ENCODE measurements around the gene GMDS. TPM values are rescaled to one million over a fixed set of nuclear protein-coding genes. Genes with fewer than 3 reads are reported as not detected.

The GMDS gene
- total and polyA plus RNA-seq, 2 donors (not counting 3 experiments of a cell fraction or from before 2014, with no cell fraction given) = 9.8 to 23.5 TPM

DNA sequence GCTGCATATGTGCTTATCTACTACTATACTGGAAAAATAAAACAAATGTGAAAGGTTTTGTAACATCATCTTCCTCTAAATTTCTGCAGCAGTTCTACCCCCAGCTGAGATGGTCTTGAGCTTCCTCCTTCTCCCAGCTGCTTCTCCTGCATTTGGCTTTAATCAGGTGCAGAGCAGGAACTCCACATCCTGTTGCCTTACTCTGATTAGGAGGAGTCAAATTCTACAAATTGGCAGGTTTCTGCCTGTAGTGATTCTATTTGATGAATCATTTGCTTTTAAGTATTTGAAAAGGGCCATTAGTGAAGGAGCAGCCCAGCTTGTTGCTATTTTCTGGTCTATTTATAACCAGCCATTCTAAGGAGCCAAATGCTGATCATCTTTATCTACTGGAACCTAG lies 224.5 kb downstream of the GMDS start:
- Histone ChIP-seq H3K9ac (replicated peaks; ENCODE audit: extremely low read depth, insufficient read depth, low read length) (no peak overlapping the region), H3K27me3 (ENCODE audit: control insufficient read depth in 2 of 2, insufficient read depth in 2 of 2, low read length in 2 of 2) (no peaks in the 10 kb centered on the region), H3K4me2 (ENCODE audit: insufficient read depth, low read length) (no peak overlapping the region), H3K79me2 (ENCODE audit: control insufficient read depth, insufficient read depth, low read length) (no peaks in the 10 kb centered on the region), H3K4me3 (replicated peaks in 1 of 3; ENCODE audit: insufficient read depth in 1 of 3, low read depth in 1 of 3, low read length in 3 of 3) (no peak overlapping the region), H2AFZ (ENCODE audit: low read depth, low read length) (no peak overlapping the region), H3K9me3 (replicated peaks; ENCODE audit: control insufficient read depth, insufficient read depth, low read length) (no peaks in the 10 kb centered on the region), H3K4me1 (ENCODE audit: control insufficient read depth, extremely low read depth, insufficient read depth, low read length) (no peaks in the 10 kb centered on the region), H3K27ac (ENCODE audit: insufficient read depth, low read depth, low read length) (no peak overlapping the region), H4K20me1 (replicated peaks; ENCODE audit: control insufficient read depth, extremely low read depth, insufficient read depth, low read length) (no peaks in the 10 kb centered on the region), H3K36me3 (ENCODE audit: control insufficient read depth in 2 of 2, extremely low read depth in 1 of 2, insufficient read depth in 2 of 2, low read length in 2 of 2) (no peaks in the 10 kb centered on the region), H3K9me1 (replicated peaks; ENCODE audit: control insufficient read depth, extremely low read depth, insufficient read depth, low read length) (no peaks in the 10 kb centered on the region)
- TF ChIP-seq FOS (IDR thresholded peaks at IDR 0.05; ENCODE audit: borderline replicate concordance, insufficient read depth, low read length) (peak; percentile 9), POLR2AphosphoS5 (IDR thresholded peaks at IDR 0.05; ENCODE audit: insufficient read depth, low read depth, low read length) (no peak), MYC (IDR thresholded peaks at IDR 0.05; ENCODE audit: low read depth, low read length) (no peak), EZH2 (IDR thresholded peaks at IDR 0.05; ENCODE audit: borderline replicate concordance, low read depth, low read length, severe bottlenecking) (no peak), POLR2A (IDR thresholded peaks at IDR 0.05; ENCODE audit: low read depth, low read length) (no peak)
- TF ChIP-seq, protein P1, sequence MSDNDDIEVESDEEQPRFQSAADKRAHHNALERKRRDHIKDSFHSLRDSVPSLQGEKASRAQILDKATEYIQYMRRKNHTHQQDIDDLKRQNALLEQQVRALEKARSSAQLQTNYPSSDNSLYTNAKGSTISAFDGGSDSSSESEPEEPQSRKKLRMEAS (IDR thresholded peaks at IDR 0.05; ENCODE audit: insufficient read depth, insufficient read length) = no peak
- peak; percentile 66 for DNase-seq (ENCODE audit: low read depth, low spot score)
- BruUV-seq (replicated peaks) = no TSS peak
- FAIRE-seq = no peak
- dilution Hi-C loops (cut with MboI; ENCODE audit: extremely low pct_ligation_motif_present, low sequenced_read_pairs) = no loop called here
- CTCF ChIA-PET = interaction anchor here (0.8 kb wide), 2 partner anchors 84 to 102 kb away, joined by 3 to 4 read pairs; no protein-coding TSS in a partner anchor
- POLR2A ChIA-PET = no interaction called here
- intact Hi-C loops (cut with micrococcal nuclease) = loop anchor here (5.0 to 10.0 kb wide), 2 partner anchors 199 to 334 kb away; no protein-coding TSS in a partner anchor

DNA sequence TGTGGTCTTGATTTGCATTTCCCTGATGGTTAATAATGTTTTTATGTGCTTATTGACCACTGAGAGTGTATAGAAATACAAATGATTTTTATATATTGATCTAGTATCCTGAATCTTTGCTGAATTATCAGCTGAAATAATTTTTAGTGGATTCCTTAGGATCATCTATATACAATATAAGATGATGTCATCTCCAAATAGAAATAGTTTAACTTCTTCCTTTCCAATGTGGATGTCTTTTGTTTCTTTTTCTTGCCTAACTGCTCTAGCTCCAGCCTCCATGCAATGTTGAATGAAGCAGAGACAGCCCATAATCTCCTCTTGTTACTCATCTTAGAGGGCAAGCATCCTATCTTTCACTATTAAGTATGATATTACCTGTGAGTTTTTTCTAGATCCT lies 226.4 kb downstream of the GMDS start:
- Histone ChIP-seq H3K36me3 (ENCODE audit: control insufficient read depth in 2 of 2, extremely low read depth in 1 of 2, insufficient read depth in 2 of 2, low read length in 2 of 2) (no peaks in the 10 kb centered on the region), H3K27ac (ENCODE audit: insufficient read depth, low read depth, low read length) (no peak overlapping the region), H3K9me1 (replicated peaks; ENCODE audit: control insufficient read depth, extremely low read depth, insufficient read depth, low read length) (no peaks in the 10 kb centered on the region), H4K20me1 (replicated peaks; ENCODE audit: control insufficient read depth, extremely low read depth, insufficient read depth, low read length) (no peaks in the 10 kb centered on the region), H3K79me2 (ENCODE audit: control insufficient read depth, insufficient read depth, low read length) (no peaks in the 10 kb centered on the region), H3K9ac (replicated peaks; ENCODE audit: extremely low read depth, insufficient read depth, low read length) (no peak overlapping the region), H2AFZ (ENCODE audit: low read depth, low read length) (no peak overlapping the region), H3K4me1 (ENCODE audit: control insufficient read depth, extremely low read depth, insufficient read depth, low read length) (no peaks in the 10 kb centered on the region), H3K4me3 (replicated peaks in 1 of 3; ENCODE audit: insufficient read depth in 1 of 3, low read depth in 1 of 3, low read length in 3 of 3) (no peak overlapping the region), H3K4me2 (ENCODE audit: insufficient read depth, low read length) (no peak overlapping the region), H3K27me3 (ENCODE audit: control insufficient read depth in 2 of 2, insufficient read depth in 2 of 2, low read length in 2 of 2) (no peaks in the 10 kb centered on the region), H3K9me3 (replicated peaks; ENCODE audit: control insufficient read depth, insufficient read depth, low read length) (no peaks in the 10 kb centered on the region)
- no TSS peak for BruUV-seq (replicated peaks)
- FAIRE-seq = no peak
- DNase-seq (ENCODE audit: low read depth, low spot score) = no peak
- intact Hi-C loops (cut with micrococcal nuclease) (loop anchor here (10.0 kb wide), 1 partner anchor 294 kb away; no protein-coding TSS in a partner anchor), dilution Hi-C loops (cut with MboI; ENCODE audit: extremely low pct_ligation_motif_present, low sequenced_read_pairs) (no loop called here)
- TF ChIP-seq JUN (IDR thresholded peaks at IDR 0.05; ENCODE audit: borderline replicate concordance, insufficient read depth, insufficient read length, low read depth) (no peak), MYC (IDR thresholded peaks at IDR 0.05; ENCODE audit: low read depth, low read length) (no peak), FOS (IDR thresholded peaks at IDR 0.05; ENCODE audit: borderline replicate concordance, insufficient read depth, low read length) (no peak), GATA2 (IDR thresholded peaks at IDR 0.05; ENCODE audit: insufficient read depth, insufficient read length, low read depth, low read length) (no peak), POLR2A (IDR thresholded peaks at IDR 0.05; ENCODE audit: low read depth, low read length) (no peak), EZH2 (IDR thresholded peaks at IDR 0.05; ENCODE audit: borderline replicate concordance, low read depth, low read length, severe bottlenecking) (no peak), POLR2AphosphoS5 (IDR thresholded peaks at IDR 0.05; ENCODE audit: insufficient read depth, low read depth, low read length) (no peak)
- TF ChIP-seq, protein P1 (IDR thresholded peaks at IDR 0.05; ENCODE audit: insufficient read depth, insufficient read length) = no peak
- TF ChIP-seq, protein P2, sequence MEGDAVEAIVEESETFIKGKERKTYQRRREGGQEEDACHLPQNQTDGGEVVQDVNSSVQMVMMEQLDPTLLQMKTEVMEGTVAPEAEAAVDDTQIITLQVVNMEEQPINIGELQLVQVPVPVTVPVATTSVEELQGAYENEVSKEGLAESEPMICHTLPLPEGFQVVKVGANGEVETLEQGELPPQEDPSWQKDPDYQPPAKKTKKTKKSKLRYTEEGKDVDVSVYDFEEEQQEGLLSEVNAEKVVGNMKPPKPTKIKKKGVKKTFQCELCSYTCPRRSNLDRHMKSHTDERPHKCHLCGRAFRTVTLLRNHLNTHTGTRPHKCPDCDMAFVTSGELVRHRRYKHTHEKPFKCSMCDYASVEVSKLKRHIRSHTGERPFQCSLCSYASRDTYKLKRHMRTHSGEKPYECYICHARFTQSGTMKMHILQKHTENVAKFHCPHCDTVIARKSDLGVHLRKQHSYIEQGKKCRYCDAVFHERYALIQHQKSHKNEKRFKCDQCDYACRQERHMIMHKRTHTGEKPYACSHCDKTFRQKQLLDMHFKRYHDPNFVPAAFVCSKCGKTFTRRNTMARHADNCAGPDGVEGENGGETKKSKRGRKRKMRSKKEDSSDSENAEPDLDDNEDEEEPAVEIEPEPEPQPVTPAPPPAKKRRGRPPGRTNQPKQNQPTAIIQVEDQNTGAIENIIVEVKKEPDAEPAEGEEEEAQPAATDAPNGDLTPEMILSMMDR (IDR thresholded peaks at IDR 0.05; ENCODE audit: extremely low read depth in 1 of 2, insufficient read depth in 1 of 2, low read depth in 1 of 2, low read length in 2 of 2) = no peak
- ChIA-PET POLR2A (no interaction called here), CTCF (no interaction called here)

Data from endothelial cell of umbilical vein (primary cell).